H1 (cell line): ENCODE measurements around the gene ARHGAP1. TPM values are rescaled to one million over a fixed set of nuclear protein-coding genes. Genes with fewer than 3 reads are reported as not detected.

ENCODE experiments used
- CTCF ChIA-PET: fragments of 300-600 bp; sonication (Branson Sonifier 250); formaldehyde crosslinking; loops from one replicate; lab custom pipeline; 2021; ENCODE audit not compliant: partially characterized antibody; lab: Charles Lee
- POLR2A ChIA-PET: fragments of 300-600 bp; sonication (Branson Sonifier 250); formaldehyde crosslinking; loops from one replicate; lab custom pipeline; 2021; ENCODE audit warnings: inconsistent platforms; ENCODE audit not compliant: partially characterized antibody; lab: Charles Lee
- DNase-seq, 2 experiments: peaks; one replicate each; pipeline versions ENCODE4 v3.0.0 to v3.0.0-alpha.2; 2010 to 2022; ENCODE audit warnings: low spot score in 2 of 2, low read depth in 1 of 2, mixed read lengths in 1 of 2
- FAIRE-seq: peaks from 2 replicates; lab custom pipeline; 2011; peaks lifted over from hg19 to GRCh38; lab: Jason Lieb, UNC
- H2AFZ ChIP-seq: 2 replicates; pipeline ENCODE4 v1.8.1; 2012; ENCODE audit warnings: low read length, inconsistent platforms
- H2AK5ac ChIP-seq: 2 replicates; pipeline ENCODE4 v1.6.1; 2013; ENCODE audit warnings: low read depth, low read length
- H2BK120ac ChIP-seq: replicated peaks from 2 replicates; pipeline ENCODE3; 2013; ENCODE audit warnings: low read depth, low read length, inconsistent platforms
- H2BK12ac ChIP-seq: 2 replicates; pipeline ENCODE4 v1.6.1; 2013; ENCODE audit warnings: low read depth, low read length
- H2BK15ac ChIP-seq: 2 replicates; pipeline ENCODE4 v1.6.1; 2013; ENCODE audit warnings: low read length
- H2BK20ac ChIP-seq: 2 replicates; pipeline ENCODE4 v1.6.1; 2013; ENCODE audit warnings: low read length
- H2BK5ac ChIP-seq: 2 replicates; pipeline ENCODE4 v1.6.1; 2013; ENCODE audit warnings: low read depth, low read length
- H3K14ac ChIP-seq: 2 replicates; pipeline ENCODE4 v1.6.1; 2013; ENCODE audit warnings: inconsistent platforms; ENCODE audit not compliant: insufficient read length
- H3K18ac ChIP-seq: 2 replicates; pipeline ENCODE4 v1.6.1; 2013; ENCODE audit warnings: low read length; ENCODE audit errors: extremely low read depth
- H3K23ac ChIP-seq: 2 replicates; pipeline ENCODE4 v1.6.1; 2013; ENCODE audit warnings: inconsistent platforms; ENCODE audit not compliant: insufficient read length
- H3K23me2 ChIP-seq: 2 replicates; pipeline ENCODE4 v1.6.1; 2013; ENCODE audit warnings: low read depth, low read length
- H3K27ac ChIP-seq: 2 replicates; pipeline ENCODE4 v1.6.1; 2011; ENCODE audit warnings: low read depth, low read length, inconsistent platforms
- H3K27me3 ChIP-seq, 4 experiments: replicated peaks in 1 of 4; 1 replicate in 1 of 4; 2 replicates in 3 of 4; pipeline versions ENCODE4 v1.6.1 to v1.8.1; 2011 to 2013; ENCODE audit warnings: low read length in 3 of 4, mild to moderate bottlenecking in 3 of 4, inconsistent platforms in 2 of 4, mixed read lengths in 2 of 4, moderate library complexity in 1 of 4; ENCODE audit not compliant: control insufficient read depth in 3 of 4, insufficient read depth in 3 of 4; ENCODE audit errors: extremely low read depth in 1 of 4
- H3K36me3 ChIP-seq, 4 experiments: 2 replicates each; pipeline versions ENCODE4 v1.6.1 to v1.8.1; 2011 to 2013; ENCODE audit warnings: mild to moderate bottlenecking in 4 of 4, low read length in 3 of 4, moderate library complexity in 2 of 4, control low read depth in 1 of 4, inconsistent platforms in 1 of 4; ENCODE audit not compliant: insufficient read depth in 4 of 4, control insufficient read depth in 2 of 4
- H3K4ac ChIP-seq: replicated peaks from 2 replicates; pipeline ENCODE3; 2013; ENCODE audit warnings: low read length, low read depth, mixed read lengths, inconsistent platforms; ENCODE audit not compliant: insufficient read length
- H3K4me1 ChIP-seq, 4 experiments: replicated peaks in 1 of 4; 1 replicate in 1 of 4; 2 replicates in 3 of 4; pipeline versions ENCODE4 v1.6.1 to v1.8.1; 2011 to 2013; ENCODE audit warnings: low read length in 3 of 4, inconsistent platforms in 2 of 4, mixed read lengths in 1 of 4; ENCODE audit not compliant: insufficient read depth in 4 of 4, control insufficient read depth in 3 of 4
- H3K4me2 ChIP-seq, 2 experiments: 2 replicates each; pipeline versions ENCODE4 v1.6.1 to v1.8.1; 2011 to 2013; ENCODE audit warnings: low read depth in 2 of 2, low read length in 2 of 2, control low read depth in 1 of 2, inconsistent platforms in 1 of 2, mild to moderate bottlenecking in 1 of 2; ENCODE audit not compliant: insufficient read depth in 1 of 2
- H3K4me3 ChIP-seq, 4 experiments: fragments of 200-600, 300-600 bp in 1 of 4; sonication (generic), shearing (Covaris generic), sonication (Bioruptor Twin) in 1 of 4; 2 replicates each; pipeline versions ENCODE4 v1.5.1 to v1.8.1; 2011 to 2016; ENCODE audit warnings: low read length in 4 of 4, low read depth in 3 of 4, control low read depth in 2 of 4, inconsistent platforms in 2 of 4, mild to moderate bottlenecking in 2 of 4, mixed read lengths in 1 of 4, moderate library complexity in 1 of 4; ENCODE audit not compliant: insufficient read depth in 2 of 4; ENCODE audit errors: extremely low read depth in 1 of 4
- H3K56ac ChIP-seq: replicated peaks from 2 replicates; pipeline ENCODE3; 2013; ENCODE audit warnings: low read depth, mild to moderate bottlenecking, mixed read lengths, low read length, inconsistent platforms; ENCODE audit not compliant: insufficient read length
- H3K79me1 ChIP-seq: 2 replicates; pipeline ENCODE4 v1.6.1; 2013; ENCODE audit warnings: low read depth, low read length, control low read depth
- H3K79me2 ChIP-seq, 2 experiments: 2 replicates each; pipeline versions ENCODE4 v1.6.1 to v1.8.1; 2012 to 2013; ENCODE audit warnings: low read length in 2 of 2, mild to moderate bottlenecking in 2 of 2, inconsistent platforms in 1 of 2; ENCODE audit not compliant: insufficient read depth in 2 of 2, control insufficient read depth in 1 of 2
- H3K9ac ChIP-seq, 4 experiments: replicated peaks in 1 of 4; 1 replicate in 1 of 4; 2 replicates in 3 of 4; pipeline versions ENCODE4 v1.6.1 to v1.8.1; 2011 to 2013; ENCODE audit warnings: low read depth in 3 of 4, low read length in 3 of 4, control low read depth in 2 of 4, mild to moderate bottlenecking in 2 of 4, moderate library complexity in 2 of 4, inconsistent platforms in 1 of 4; ENCODE audit errors: extremely low read depth in 1 of 4
- H3K9me3 ChIP-seq, 2 experiments: 2 replicates each; pipeline versions ENCODE4 v1.6.1 to v1.8.1; 2012 to 2013; ENCODE audit warnings: mild to moderate bottlenecking in 2 of 2, moderate library complexity in 2 of 2, control low read depth in 1 of 2, inconsistent platforms in 1 of 2, low read depth in 1 of 2, low read length in 1 of 2, mixed read lengths in 1 of 2; ENCODE audit not compliant: insufficient read depth in 2 of 2
- H4K20me1 ChIP-seq, 2 experiments: replicated peaks in 1 of 2; 2 replicates each; pipeline versions ENCODE3 to v1.8.1; 2011 to 2013; ENCODE audit warnings: inconsistent platforms in 2 of 2, low read length in 2 of 2, mild to moderate bottlenecking in 1 of 2; ENCODE audit not compliant: insufficient read depth in 2 of 2, control insufficient read depth in 1 of 2
- H4K5ac ChIP-seq: 2 replicates; pipeline ENCODE4 v1.6.1; 2013; ENCODE audit warnings: low read length, low read depth, mixed read lengths, inconsistent platforms; ENCODE audit not compliant: insufficient read length
- H4K8ac ChIP-seq: 2 replicates; pipeline ENCODE4 v1.8.0; 2013; ENCODE audit warnings: mild to moderate bottlenecking, moderate library complexity, low read length, inconsistent platforms; ENCODE audit not compliant: insufficient read depth; ENCODE audit errors: extremely low read depth
- H4K91ac ChIP-seq: replicated peaks from 2 replicates; pipeline ENCODE3; 2013; ENCODE audit warnings: low read length, mixed read lengths, inconsistent platforms; ENCODE audit not compliant: insufficient read length
- CBX8 ChIP-seq: fragments of 300-800, 300-1000 bp; sonication (generic); IDR thresholded peaks from 2 replicates; pipeline ENCODE4 v1.7.1; 2016; ENCODE audit warnings: low read depth, low read length, borderline replicate concordance
- CEBPB ChIP-seq: IDR thresholded peaks from 2 replicates; pipeline ENCODE4 v1.6.1; 2012; ENCODE audit warnings: low read depth, low read length
- E2F6 ChIP-seq: IDR thresholded peaks from 2 replicates; pipeline ENCODE4 v1.6.1; 2012; ENCODE audit warnings: inconsistent platforms
- GABPA ChIP-seq: IDR thresholded peaks from 2 replicates; pipeline ENCODE4 v1.6.1; 2011; ENCODE audit warnings: mild to moderate bottlenecking, low read length, moderate library complexity, borderline replicate concordance; ENCODE audit not compliant: insufficient read depth
- HDAC6 ChIP-seq: IDR thresholded peaks from one replicate; pipeline ENCODE4 v1.7.1; 2012; ENCODE audit warnings: low read depth, mild to moderate bottlenecking, inconsistent platforms, low read length, moderate library complexity
- RBBP5 ChIP-seq: IDR thresholded peaks from 2 replicates; pipeline ENCODE4 v1.7.1; 2012; ENCODE audit warnings: low read depth, mild to moderate bottlenecking, inconsistent platforms, low read length, moderate library complexity, borderline replicate concordance
- SIRT6 ChIP-seq: IDR thresholded peaks from one replicate; pipeline ENCODE4 v1.7.1; 2012; ENCODE audit warnings: low read length, inconsistent platforms
- TAF1 ChIP-seq: IDR thresholded peaks from 2 replicates; pipeline ENCODE4 v1.6.1; 2011; ENCODE audit warnings: mild to moderate bottlenecking, low read depth, low read length
- ZNF274 ChIP-seq: IDR thresholded peaks from 2 replicates; pipeline ENCODE4 v1.7.0; 2012; ENCODE audit warnings: low read length, borderline replicate concordance; ENCODE audit errors: extremely low read depth
- WGBS, 2 experiments: shearing (Covaris generic) in 1 of 2; methylation state at CpG; one replicate each; pipeline versions ENCODE4 v1.1.6 to v1.1.7; 2013 to 2015; ENCODE audit warnings: low lambda C conversion rate in 2 of 2, mixed read lengths in 2 of 2, inconsistent platforms in 1 of 2, low coverage in 1 of 2, missing lambda C conversion rate in 1 of 2; ENCODE audit not compliant: insufficient replicate concordance in 2 of 2, insufficient coverage in 1 of 2, insufficient read length in 1 of 2; ENCODE audit errors: extremely low coverage in 1 of 2, missing lambda C conversion rate in 1 of 2; 5-methylcytosine and 5-hydroxymethylcytosine counted together
- polyA plus RNA-seq, 7 experiments: library from polyadenylated mRNA; depleted of rRNA in 3 of 7; stranded (reverse) in 5 of 7; unstranded in 2 of 7; fragments of >200 nt in 5 of 7; fragments of 200-250 nt in 2 of 7; gene quantifications; 1 replicate in 5 of 7; 2 replicates in 1 of 7; 4 replicates in 1 of 7; pipeline versions ENCODE4 v1.2.1 to v1.2.3, GENCODE V29; 2011 to 2013; ENCODE audit warnings: missing spikeins in 2 of 7, mixed read lengths in 2 of 7
- total RNA-seq: library from RNA; stranded (reverse); fragmentation: NEBNext Ultra II Directional; extraction: Animal tissue kit (Norgen Biotek cat#: 25700); gene quantifications from 2 replicates; pipeline ENCODE4 v1.2.1, GENCODE V29; 2021
- TF ChIP-seq, protein P1 (sequence below): IDR thresholded peaks from 2 replicates; pipeline ENCODE4 v1.6.1; 2011; ENCODE audit warnings: low read length, improper control_type of control experiment

Gene ARHGAP1
- total and polyA plus RNA-seq, 2 of the 8 experiments (the other 6 are each of a cell fraction or from before 2014, with no cell fraction given): 28.6 to 58.8 TPM

- DNase-seq (no peak), FAIRE-seq (no peak)
- peaks cover 6 to 32% (median 20%) of the 10 kb centered on the region in 4 experiments; a peak in 6 of 8 replicates for H3K36me3 ChIP-seq
- peaks cover 3 to 19% (median 7%) of the 10 kb centered on the region in 4 experiments for H3K4me1 ChIP-seq
- H3K9me3 ChIP-seq: no peaks in the 10 kb centered on the region
- no peak overlapping the region for H2BK20ac ChIP-seq
- H3K14ac ChIP-seq: no peak overlapping the region
- H3K56ac ChIP-seq: no peak overlapping the region
- no peak overlapping the region for H3K4me3 ChIP-seq
- H3K4me2 ChIP-seq: 0 out of 4 replicates have a peak overlapping the region, but pooled peaks of 1 of the 2 experiments have one; percentile 28
- no peak overlapping the region for H2BK120ac ChIP-seq
- 67% methylated on average over 4 of the region's 4 CpGs; no CpG with 5 or more reads in 1 of the 2 experiments for WGBS, 2 experiments
- POLR2A ChIA-PET: interaction anchor here (0.8 to 3.3 kb wide), 5 partner anchors 9 to 95 kb away, joined by 3 to 21 read pairs (median 3); partner anchors contain the start of gene ZNF408
- H3K79me2 ChIP-seq: no peaks in the 10 kb centered on the region
- H3K27me3 ChIP-seq: no peaks in the 10 kb centered on the region
- no peak overlapping the region for H2AK5ac ChIP-seq
- H4K20me1 ChIP-seq: peaks cover 0 to 1% of the 10 kb centered on the region in 2 experiments
- H3K79me1 ChIP-seq: no peaks in the 10 kb centered on the region
- no peak overlapping the region for H2BK5ac ChIP-seq
- no peak overlapping the region for H4K5ac ChIP-seq
- H3K23me2 ChIP-seq: no peaks in the 10 kb centered on the region
- H3K4ac ChIP-seq: no peak overlapping the region
- CTCF ChIA-PET: interaction anchor here (1.3 to 2.2 kb wide), 4 partner anchors 11 to 45 kb away, joined by 3 to 6 read pairs (median 6); no protein-coding TSS in a partner anchor
- H4K8ac ChIP-seq: peak overlapping the region; percentile 51; the same call in 1 of the 2 replicates
- H3K18ac ChIP-seq: no peak overlapping the region
- H2BK15ac ChIP-seq: no peak overlapping the region
- no peak overlapping the region for H3K23ac ChIP-seq
- H2BK12ac ChIP-seq: no peak overlapping the region
- H3K27ac ChIP-seq: peak overlapping the region; percentile 9; the same call in 1 of the 2 replicates
- no peak overlapping the region for H3K9ac ChIP-seq
- H2AFZ ChIP-seq: no peak overlapping the region
- no peak overlapping the region for H4K91ac ChIP-seq
- TF ChIP-seq CBX8 (no peak), CEBPB (peak; percentile 72), ZNF274 (no peak), GABPA (no peak), HDAC6 (no peak), RBBP5 (no peak), SIRT6 (no peak), TAF1 (no peak), E2F6 (no peak)
- TF ChIP-seq, protein P1, sequence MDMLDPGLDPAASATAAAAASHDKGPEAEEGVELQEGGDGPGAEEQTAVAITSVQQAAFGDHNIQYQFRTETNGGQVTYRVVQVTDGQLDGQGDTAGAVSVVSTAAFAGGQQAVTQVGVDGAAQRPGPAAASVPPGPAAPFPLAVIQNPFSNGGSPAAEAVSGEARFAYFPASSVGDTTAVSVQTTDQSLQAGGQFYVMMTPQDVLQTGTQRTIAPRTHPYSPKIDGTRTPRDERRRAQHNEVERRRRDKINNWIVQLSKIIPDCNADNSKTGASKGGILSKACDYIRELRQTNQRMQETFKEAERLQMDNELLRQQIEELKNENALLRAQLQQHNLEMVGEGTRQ: peak; percentile 50; the same call in 1 of the 2 replicates
These were observed 25.0 kb downstream of the ARHGAP1 start for GRCh38 chr11:46675288-46675851.
